Suppressor macrophage (primary cell): ENCODE results near the gene RCN1.
"Not testable (repeated sequence)": the region's sequence is repeated elsewhere in the genome, so short reads cannot be mapped to it uniquely, and the experiment has no call there.

Source experiments
- DNase-seq, 4 experiments: peaks; one replicate each; pipeline ENCODE4 v3.0.0-alpha.2; 2020 to 2022
- total RNA-seq, 17 experiments: gene quantifications; one replicate each; lab custom pipeline; 2026; ENCODE audit warnings: mixed read lengths in 6 of 17, inconsistent platforms in 3 of 17; lab: John Stamatoyannopoulos, UW

Gene RCN1
- total RNA-seq = 8.9 to 31.4 (median 17.8) reads per million in 17 experiments

- peak; percentile 70 to 87 (median 73) for DNase-seq
These were observed at the start of gene RCN1 for GRCh38 chr11:32090545-32091370. TSS of gene RCN1 (plus strand) at chr11:32091074. CDS start at chr11:32091197, 123 bp downstream.

- DNase-seq = no peak
These were observed 47.1 kb upstream of the RCN1 start for GRCh38 chr11:32043737-32044136.

GRCh38 chr11:32044158-32044863, 46.6 kb upstream of the RCN1 start:
- no peak for DNase-seq

GRCh38 chr11:32045456-32045855, 45.4 kb upstream of the RCN1 start:
- DNase-seq = no peak

GRCh38 chr11:32050264-32050663, 40.6 kb upstream of the RCN1 start:
- DNase-seq = no peak

GRCh38 chr11:32052215-32052614, 38.7 kb upstream of the RCN1 start:
- DNase-seq = peak; percentile 72 to 83 (median 80)

- no peak for DNase-seq
These were observed 37.6 kb upstream of the RCN1 start for GRCh38 chr11:32053151-32053888.

GRCh38 chr11:32055861-32056260, 35.0 kb upstream of the RCN1 start:
- DNase-seq = no peak

- DNase-seq = peak in 3 of 4 experiments; percentile 39 to 51 (median 41)
These were observed 34.4 kb upstream of the RCN1 start for GRCh38 chr11:32056438-32056837.

GRCh38 chr11:32059686-32060462, 31.0 kb upstream of the RCN1 start:
- no peak for DNase-seq

GRCh38 chr11:32062540-32062939, 28.3 kb upstream of the RCN1 start:
- DNase-seq = no peak

- not testable (repeated sequence) for DNase-seq
These were observed 27.8 kb upstream of the RCN1 start for GRCh38 chr11:32063031-32063430.

- DNase-seq = no peak
These were observed 24.8 kb upstream of the RCN1 start for GRCh38 chr11:32065865-32066629.

- DNase-seq = no peak
These were observed 22.6 kb upstream of the RCN1 start for GRCh38 chr11:32068134-32068870.

- DNase-seq = no peak
These were observed 21.4 kb upstream of the RCN1 start for GRCh38 chr11:32069361-32070058.

GRCh38 chr11:32070692-32071091, 20.2 kb upstream of the RCN1 start:
- DNase-seq = no peak

- no peak for DNase-seq
These were observed 19.1 kb upstream of the RCN1 start for GRCh38 chr11:32071811-32072210.

- no peak for DNase-seq
These were observed 17.8 kb upstream of the RCN1 start for GRCh38 chr11:32072872-32073643.

- DNase-seq = no peak
These were observed 17.2 kb upstream of the RCN1 start for GRCh38 chr11:32073644-32074026.
